OCI-LY7 (cell line): Measurements from ENCODE around the gene CLSTN2.

ENCODE experiments used
- EZH2phosphoT487 ChIP-seq: fragments of 200-600 bp; sonication (generic); IDR thresholded peaks from 2 replicates; pipeline ENCODE4 v1.6.1; 2018; ENCODE audit warnings: low read depth, borderline replicate concordance, mild to moderate bottlenecking, mixed run types, antibody characterized with exemption, low read length, moderate library complexity, mixed read lengths
- TF ChIP-seq, protein P1 (sequence below): fragments of 200-600 bp; sonication (generic); conservative IDR thresholded peaks from 2 replicates; pipeline ENCODE4 v1.5.1; 2014; ENCODE audit warnings: mild to moderate bottlenecking, antibody characterized with exemption, low read length, moderate library complexity, mixed read lengths

DNA sequence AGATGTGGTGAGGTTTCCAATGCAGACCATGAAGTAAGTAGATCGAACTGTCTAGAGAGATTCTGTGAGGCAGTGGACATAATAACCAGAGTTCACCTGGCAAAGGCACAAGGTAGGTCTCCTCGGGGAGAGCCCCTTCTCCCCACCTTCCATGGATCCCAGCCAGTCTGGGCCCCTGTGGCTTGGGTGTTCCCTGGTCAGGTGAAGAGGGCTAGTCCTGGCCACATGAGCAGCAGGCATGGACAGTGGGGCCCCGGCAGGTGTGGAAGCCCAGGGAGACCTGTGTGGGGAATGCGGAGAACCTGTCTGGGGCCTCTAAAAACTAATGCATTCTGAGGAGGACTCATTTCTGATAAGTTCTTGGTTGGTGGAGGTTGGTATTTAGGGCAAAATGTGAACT lies 501.4 kb downstream of the CLSTN2 start:
- TF ChIP-seq, protein P1, sequence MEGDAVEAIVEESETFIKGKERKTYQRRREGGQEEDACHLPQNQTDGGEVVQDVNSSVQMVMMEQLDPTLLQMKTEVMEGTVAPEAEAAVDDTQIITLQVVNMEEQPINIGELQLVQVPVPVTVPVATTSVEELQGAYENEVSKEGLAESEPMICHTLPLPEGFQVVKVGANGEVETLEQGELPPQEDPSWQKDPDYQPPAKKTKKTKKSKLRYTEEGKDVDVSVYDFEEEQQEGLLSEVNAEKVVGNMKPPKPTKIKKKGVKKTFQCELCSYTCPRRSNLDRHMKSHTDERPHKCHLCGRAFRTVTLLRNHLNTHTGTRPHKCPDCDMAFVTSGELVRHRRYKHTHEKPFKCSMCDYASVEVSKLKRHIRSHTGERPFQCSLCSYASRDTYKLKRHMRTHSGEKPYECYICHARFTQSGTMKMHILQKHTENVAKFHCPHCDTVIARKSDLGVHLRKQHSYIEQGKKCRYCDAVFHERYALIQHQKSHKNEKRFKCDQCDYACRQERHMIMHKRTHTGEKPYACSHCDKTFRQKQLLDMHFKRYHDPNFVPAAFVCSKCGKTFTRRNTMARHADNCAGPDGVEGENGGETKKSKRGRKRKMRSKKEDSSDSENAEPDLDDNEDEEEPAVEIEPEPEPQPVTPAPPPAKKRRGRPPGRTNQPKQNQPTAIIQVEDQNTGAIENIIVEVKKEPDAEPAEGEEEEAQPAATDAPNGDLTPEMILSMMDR, result no peak
- TF ChIP-seq EZH2phosphoT487, result no peak
